GM21367 (cell line): Measurements from ENCODE around the gene FAM151A.
A peak's percentile ranks its signal among the peaks of the same experiment; 100 is the strongest.

Experiments
- ATAC-seq: cut with Tn5 transposase; IDR thresholded peaks from one replicate; pipeline ENCODE4 v1.9.1; 2021; ENCODE audit not compliant: unreplicated experiment

The FAM151A gene

GRCh38 chr1:54623216-54624007 lies at the start of gene FAM151A:
TSS of gene FAM151A (minus strand) at chr1:54623525. CDS start at chr1:54623395, 130 bp downstream.
- no peak for ATAC-seq

GRCh38 chr1:54671985-54672608 lies 48.8 kb upstream of the FAM151A start:
- peak; percentile 74 for ATAC-seq

DNA sequence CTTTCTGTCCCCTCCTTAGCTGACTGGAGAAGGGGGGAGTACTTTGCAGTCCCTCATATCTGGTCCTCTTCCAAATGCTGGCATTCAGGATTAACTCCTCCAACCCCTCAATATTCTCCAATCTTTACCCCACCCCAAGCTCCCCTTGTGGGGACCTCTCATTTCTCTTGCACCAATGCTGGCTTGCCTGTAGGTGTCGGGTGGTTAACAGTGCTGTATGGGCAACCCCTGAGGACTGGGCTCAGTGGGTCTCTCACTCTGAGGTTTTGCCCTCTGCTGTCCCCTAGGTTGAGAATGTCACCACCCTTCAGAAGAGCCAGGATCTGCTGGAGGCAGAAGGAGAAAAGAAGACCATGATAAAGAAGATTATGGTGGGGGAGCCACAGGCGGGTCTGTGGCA lies 45.2 kb upstream of the FAM151A start:
- ATAC-seq = no peak

GRCh38 chr1:54667797-54668196 lies 44.5 kb upstream of the FAM151A start:
- ATAC-seq = no peak

DNA sequence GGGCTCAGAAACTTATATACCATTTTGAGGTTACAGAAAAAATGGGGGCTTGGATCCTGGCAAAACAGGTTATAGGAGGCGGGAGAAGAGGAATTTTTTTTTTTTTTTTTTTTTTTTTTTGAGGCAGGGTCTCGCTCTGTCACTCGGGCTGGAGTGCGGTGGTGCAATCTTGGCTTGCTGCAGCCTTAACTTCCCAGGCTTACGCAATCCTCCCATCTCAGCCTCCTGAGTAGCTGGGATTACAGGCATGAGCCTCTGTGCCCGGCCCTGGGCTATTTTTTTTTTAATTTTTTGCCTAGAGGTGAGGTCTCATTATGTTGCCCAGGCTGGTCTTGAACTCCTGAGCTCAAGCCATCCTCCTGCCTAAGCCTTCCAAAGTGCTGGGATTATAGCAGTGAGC lies 43.0 kb upstream of the FAM151A start:
- ATAC-seq = no peak

DNA sequence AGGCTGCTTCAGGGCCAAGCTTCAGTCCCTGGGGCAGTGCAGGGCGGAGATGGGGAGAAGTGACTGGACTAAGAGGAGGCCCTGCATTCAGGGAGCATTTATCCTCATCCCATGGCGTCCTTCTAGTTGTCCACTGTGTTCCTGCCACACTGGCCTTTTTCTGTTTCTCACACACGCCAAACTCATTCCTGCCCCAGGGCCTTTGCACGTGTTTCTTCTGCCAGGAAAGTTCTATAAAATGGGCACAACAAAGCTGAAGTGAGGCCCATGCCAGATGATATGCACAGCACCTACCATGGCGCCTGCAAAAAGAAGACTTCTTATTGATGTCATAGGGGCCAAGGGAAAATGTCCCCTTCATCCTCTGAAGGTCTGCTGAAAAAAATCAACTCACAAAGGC lies 42.5 kb upstream of the FAM151A start:
- no peak for ATAC-seq

- no peak for ATAC-seq
Measured at GRCh38 chr1:54664364-54664763, 41.0 kb upstream of the FAM151A start.

DNA sequence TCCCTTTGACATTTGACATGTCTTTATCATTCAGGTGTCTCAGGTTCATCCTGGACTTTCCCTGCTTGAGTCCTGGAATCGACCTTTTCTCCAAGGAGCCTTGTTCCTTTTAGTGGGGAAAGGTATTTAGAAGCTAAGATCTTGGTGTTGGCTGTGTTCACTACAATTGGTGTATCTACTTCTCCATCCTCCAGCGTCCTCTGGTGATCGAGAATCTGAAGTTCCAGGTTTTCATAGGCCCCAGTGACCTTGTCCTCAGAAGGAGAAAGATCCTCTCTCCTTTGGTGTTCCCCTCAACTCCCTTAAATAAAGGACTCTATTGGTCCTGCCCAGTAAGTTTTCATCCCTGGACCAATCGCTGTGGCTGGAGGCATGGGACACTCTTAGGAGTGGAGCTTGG lies 40.4 kb upstream of the FAM151A start:
- no peak for ATAC-seq

- no peak for ATAC-seq
Measured at GRCh38 chr1:54658164-54658913, 35.0 kb upstream of the FAM151A start.

- no peak for ATAC-seq
Measured at GRCh38 chr1:54653036-54653435, 29.7 kb upstream of the FAM151A start.

DNA sequence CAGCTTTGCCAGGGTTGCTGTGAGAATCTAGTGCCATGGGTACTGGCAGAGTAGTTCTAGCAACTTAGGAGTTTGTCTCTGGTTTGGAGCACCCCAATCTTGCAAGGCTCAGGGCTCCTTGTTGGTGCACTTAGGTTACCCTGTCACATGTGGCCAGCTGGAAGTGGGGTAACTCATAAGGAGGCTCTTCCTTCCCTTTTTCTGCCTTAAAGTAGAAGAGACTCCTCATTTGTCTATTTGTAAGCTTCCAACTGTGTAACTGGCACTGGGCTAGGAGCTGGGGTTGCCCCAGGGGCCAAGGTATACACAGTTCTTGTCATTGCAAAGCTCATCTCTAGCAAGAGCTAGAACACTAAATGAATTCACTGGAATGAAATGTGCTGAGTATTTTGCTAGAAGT lies 28.8 kb upstream of the FAM151A start:
- no peak for ATAC-seq

GRCh38 chr1:54651608-54652007 lies 28.3 kb upstream of the FAM151A start:
- ATAC-seq = no peak

GRCh38 chr1:54650417-54650816 lies 27.1 kb upstream of the FAM151A start:
- no peak for ATAC-seq

DNA sequence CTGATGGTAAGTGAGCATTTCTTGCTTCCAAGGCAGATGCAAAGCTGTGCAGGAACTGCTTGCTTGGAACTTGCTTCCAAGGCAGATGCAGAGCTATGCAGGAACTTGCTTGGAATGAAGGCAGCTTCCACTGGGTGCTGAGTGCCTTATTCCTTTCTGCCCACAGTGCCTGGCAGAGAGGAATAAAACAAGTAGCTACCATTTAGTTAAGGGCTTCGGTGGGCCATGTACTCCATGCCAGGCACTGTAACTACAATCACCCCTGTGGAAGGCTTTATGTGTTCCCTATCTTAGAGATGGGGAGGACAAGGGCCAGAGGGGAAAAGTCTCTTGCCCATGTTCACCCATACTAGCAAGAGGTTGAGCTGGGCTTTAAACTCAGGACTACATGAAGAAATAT lies 26.6 kb upstream of the FAM151A start:
- ATAC-seq = no peak

DNA sequence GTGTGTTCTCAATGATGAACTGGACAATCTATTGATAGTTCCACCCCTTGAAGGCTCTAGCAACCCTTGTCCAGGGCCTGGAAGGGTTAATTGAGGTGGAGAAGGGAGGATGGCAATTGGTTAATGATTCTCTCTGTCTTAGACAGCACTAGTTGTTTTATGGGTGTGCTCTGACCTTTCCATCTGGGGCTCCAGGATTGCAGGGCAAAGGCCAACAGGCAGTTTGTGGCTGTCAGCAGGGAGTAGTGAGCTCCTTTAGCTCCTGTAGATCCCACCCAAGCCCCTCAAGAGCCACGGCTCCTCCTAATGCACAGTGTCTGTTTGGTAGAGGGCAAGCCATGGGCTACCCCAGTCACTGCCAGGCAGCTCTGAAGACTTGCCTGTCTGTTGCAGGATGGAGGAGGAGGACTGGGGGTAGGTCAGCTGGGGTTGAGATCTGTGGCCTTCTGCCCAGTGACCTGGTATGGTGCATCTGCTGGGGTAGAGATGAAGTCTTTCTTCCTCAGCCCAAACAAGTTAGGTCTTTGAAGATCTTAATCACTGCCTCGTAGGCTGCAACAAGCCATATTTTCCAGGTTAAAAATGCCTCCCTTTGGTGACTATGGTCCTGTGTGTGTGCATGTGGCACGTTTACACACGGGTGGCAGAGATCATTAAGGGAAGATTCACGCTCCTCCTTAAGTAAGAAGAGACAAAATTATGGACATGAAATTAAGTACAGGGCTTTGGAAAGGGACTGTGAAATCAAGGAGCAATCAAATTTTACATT lies 26.0 kb upstream of the FAM151A start:
- no peak for ATAC-seq

DNA sequence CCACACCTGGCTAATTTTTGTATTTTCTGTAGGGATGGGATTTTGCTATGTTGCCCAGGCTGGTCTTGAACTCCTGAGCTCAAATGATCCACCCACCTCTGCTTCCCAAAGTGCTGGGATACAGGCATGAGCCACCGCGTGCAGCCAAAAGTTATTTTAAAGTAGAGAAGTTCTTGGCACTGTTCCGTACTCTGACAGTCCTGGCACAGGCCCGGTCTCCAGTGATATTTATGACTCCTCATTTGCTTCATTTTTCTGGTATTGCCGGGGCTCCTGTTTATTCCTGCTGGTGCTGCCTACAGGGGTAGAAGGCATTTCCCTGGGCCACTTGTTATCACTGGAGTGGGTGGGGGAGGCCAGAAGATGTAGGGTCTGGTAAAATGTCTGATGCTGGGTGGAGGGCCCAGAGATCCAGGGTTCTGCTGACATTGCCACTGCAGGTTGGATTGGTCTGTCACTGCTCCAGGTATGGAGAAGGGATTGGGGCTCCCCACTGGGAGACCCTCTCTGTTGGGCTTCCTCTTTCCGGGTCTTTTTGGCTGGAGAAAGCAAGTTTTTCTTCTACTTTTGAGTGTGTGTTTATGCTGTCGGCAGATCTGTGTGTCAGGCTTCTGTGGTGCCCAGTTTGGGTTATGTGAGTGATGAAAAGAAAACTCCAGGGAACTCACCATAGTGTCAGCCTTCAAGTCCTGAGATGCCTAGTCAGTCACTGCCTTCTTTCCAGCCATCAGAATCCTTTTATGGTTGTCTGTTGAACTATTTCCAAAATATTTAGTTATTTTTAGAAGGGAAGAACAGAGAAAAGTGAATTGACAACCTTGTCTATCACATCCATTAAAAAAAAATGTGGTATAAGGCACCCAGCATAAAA lies 22.7 kb upstream of the FAM151A start:
- no peak for ATAC-seq

DNA sequence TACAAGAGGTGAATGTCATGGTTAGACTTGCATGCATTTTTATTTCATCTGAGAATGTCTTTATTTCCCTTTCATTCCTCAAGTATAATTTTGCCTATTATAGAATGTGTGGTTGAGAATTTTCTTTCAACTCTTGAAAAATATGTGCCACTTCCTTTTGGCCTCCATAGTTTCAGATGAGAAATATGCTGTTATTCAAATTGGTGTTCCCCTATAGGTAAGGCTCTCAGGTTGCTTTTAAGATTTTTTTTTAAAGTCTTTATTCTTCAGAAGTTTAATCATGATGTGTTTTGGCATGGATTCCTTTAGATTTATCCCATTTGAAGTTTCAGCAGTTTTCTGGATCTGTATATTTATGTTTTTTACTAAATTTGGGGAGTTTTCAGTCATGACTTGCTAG lies 20.4 kb upstream of the FAM151A start:
- no peak for ATAC-seq

DNA sequence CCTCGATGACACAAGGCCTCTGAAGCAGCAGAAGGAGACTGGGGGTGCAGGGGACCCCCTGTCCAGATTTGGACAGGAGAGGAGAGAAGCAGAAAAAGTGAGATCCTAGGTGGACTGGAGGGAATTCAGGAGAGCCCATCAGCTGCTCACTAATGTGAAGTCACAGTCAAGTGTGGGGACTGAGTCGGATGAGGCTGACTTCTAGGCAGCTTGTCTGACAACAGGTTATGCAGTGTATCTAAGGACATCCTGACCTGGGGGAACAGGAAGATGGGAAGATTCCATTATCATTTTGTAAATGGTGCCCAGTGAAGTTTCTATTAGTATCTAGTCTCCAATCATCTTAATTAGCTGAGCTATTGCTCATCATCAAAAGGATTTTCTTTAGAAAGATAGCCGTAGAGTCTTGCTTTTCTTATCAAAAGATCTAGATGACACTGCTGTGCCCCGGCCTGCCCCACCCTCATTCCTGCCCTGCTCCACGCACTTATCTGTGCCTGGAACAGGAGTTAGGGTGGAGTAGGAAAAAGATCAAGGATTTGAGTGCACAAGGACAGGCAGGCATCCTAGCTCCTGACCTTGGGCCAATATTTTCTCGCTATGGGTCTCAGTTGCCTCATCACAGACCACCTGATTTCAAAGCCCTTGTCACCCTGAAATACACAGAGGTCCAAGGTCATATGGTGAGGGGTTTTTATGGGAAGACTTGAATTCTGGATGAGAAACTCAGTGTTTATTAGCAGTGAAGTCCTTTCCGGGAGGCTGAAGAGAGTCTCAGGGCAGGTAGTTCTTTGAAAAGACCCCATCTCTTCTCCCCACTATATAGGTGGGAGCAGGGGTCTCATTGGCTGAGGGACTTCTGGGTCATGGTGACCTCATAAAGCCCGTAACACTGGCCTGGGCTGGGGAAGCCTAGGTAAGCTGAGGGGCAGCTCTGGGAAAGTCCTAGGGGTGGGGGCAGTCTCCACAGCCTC lies 17.8 kb upstream of the FAM151A start, which contains the start of gene MROH7:
Gene MROH7, plus strand, starts transcription at position 924 of the 974 bp plus-strand sequence. CDS start 11,141 bp downstream, outside the sequence.
- no peak for ATAC-seq

DNA sequence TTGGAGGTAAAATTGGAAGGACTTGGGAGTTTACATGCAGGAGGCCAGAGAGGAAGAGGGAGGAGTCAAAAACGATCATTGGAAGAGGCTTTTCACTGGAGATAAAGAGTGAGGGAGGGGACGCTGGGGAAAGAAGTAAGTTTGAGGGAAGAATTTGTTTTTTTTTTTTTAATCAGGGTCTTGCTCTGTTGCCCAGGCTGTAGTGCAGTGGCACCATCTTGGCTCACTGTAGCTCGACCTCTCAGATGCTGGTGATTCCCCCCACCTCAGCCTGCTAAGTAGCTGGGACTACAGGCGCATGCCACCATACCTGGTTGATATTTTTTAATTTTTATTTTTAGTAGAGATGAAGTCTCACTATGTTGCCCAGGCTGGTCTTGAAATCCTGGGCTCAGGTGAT lies 17.0 kb upstream of the FAM151A start:
- no peak for ATAC-seq
